GM03348 (cell line): ENCODE measurements around the gene ARFIP2.
A peak's percentile ranks its signal among the peaks of the same experiment; 100 is the strongest.
"Not testable (repeated sequence)": the region's sequence is repeated elsewhere in the genome, so short reads cannot be mapped to it uniquely, and the experiment has no call there.

ENCODE experiments used
- DNase-seq: peaks from one replicate; pipeline ENCODE4 v3.0.0; 2012; ENCODE audit warnings: low spot score

ARFIP2 gene, protein sequence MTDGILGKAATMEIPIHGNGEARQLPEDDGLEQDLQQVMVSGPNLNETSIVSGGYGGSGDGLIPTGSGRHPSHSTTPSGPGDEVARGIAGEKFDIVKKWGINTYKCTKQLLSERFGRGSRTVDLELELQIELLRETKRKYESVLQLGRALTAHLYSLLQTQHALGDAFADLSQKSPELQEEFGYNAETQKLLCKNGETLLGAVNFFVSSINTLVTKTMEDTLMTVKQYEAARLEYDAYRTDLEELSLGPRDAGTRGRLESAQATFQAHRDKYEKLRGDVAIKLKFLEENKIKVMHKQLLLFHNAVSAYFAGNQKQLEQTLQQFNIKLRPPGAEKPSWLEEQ

DNA sequence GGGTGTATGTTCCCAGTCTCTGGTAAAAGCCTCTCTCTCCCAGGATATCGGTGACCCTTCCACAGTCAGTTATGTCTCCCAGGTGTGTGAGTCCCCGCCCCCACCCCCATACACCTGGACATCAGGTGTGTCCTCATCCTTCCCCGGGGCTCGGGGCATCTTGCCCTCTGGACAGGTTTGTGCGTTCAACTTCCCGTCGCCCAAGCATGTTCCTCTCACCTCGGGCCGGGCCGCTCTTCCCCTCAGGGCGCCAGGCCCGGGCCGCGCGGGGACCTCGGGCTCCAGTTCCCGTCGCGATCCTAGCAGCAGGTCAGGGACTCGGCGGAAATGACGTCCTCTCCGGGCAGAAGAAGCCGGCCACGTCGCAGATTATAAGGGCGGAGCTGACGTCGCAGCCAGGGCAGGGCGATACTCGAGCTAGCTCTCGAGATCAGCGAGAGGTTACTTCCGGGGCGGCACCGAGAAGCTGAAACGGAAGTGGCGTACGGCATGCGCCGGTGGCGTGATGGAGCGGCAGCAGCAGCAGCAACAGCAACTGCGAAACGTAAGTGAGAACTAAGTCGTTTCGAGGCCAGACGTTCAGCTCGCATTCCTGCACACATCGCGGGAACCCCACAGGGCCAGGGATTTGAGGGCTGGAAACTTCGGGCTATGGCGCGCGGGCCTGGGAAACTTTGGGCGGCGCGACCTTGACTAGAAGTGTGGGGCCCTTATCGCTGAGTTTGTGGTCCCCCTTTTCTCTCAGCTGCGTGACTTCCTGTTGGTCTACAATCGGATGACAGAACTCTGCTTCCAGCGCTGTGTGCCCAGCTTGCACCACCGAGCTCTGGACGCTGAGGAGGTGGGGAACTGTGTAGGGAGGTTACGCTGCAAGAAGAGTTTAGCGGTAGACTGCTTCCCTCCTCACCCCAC, at the start of gene ARFIP2, which contains the start of gene TIMM10B:
TSS of gene ARFIP2 (minus strand) at position 320 of the 912 bp plus-strand sequence. CDS start 910 bp downstream, outside the sequence.
TSS of gene TIMM10B (plus strand) at position 490 of the 912 bp plus-strand sequence. CDS start at position 506, 16 bp downstream.
- peak; percentile 98 for DNase-seq

DNA sequence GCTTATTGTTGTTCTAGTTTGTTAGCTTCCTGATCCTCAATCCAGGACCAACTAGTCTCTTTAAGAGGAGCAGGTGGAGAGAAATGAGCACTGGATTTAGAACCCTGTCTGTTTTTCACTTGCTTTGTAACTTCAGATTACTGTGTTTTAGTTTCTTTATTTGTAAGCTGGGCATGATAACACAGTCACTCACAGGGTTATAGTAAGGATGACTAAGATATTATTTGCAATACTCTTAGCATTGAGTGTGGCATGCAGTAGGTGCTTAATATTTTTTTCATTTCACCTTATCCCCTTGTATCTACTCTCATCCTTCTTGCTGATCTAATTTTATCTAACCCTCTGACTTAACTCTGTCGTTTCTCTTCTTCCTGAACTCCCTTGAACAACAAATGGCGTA, 49.7 kb upstream of the ARFIP2 start:
- DNase-seq = no peak

DNA sequence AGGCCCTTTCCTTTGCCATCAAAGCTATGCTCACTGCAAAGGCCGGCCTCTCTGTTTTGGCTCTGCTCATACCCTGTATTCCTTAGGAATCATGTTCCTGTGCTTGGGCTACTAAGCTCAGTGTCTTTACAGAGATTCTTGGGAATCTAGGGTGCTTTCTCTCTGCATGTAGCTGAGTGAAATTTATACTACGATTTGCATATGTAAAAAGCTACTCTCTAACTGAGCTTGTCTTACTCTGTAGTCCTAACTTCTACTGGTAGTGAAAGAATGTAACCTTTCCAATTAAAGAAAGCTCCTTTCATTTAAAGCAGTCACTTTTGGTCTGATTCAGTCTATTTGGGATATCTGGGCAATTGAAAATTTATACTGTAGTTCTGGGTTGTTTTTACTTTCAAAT, 48.1 kb upstream of the ARFIP2 start:
- no peak for DNase-seq

DNA sequence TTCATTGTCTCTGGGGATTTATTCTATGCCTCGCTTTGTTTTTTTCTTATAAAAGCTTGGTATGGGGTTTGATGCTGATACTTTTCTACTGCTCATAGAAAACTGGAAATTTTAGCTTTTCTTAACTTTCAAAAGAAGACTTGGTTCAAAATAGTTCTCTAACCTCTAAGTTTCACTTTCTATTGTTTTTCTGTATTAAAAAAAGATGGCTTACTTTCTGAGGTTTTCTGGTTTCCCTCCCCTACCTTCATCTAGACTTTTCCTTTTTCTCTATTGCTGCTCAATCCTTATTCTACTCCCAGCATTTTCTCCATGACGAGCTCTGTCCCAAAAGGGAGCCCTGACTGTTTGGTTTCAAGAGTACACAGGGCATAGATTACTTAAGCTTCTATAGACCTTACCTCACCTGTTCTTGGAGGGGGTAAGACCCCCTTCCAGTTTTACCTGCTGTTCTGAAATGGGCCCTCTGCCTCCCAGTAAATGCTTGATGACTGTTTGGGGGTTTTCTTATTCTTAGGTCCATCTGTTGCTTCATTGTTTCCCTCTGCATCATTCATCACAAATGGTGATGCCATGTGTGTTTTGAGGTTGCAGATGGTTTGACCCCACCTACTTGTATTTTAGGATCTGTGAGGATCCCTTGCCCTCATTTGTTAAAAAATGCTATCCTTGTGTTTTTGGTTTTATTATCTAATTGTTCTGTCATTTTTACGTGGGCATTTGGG, 45.4 kb upstream of the ARFIP2 start:
- no peak for DNase-seq

DNA sequence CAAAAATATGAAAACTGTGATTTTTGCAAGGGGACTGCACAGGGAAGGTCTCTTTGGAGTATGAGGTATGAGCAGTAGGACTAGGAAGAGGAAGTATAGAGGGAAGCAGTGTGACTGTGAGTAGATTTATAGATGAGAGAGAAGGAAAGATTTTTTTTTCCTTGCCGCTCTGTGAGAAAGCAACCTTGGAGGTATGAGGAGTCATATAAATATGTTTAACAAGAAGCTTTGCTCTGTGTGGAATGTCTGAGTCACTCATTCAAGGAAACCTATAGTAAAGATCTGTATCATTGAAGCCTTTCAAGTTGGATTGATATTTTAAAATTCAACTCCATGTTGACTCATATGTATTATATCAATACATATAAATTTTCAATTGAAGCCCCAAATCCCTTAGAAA, 42.1 kb upstream of the ARFIP2 start:
- DNase-seq = no peak

DNA sequence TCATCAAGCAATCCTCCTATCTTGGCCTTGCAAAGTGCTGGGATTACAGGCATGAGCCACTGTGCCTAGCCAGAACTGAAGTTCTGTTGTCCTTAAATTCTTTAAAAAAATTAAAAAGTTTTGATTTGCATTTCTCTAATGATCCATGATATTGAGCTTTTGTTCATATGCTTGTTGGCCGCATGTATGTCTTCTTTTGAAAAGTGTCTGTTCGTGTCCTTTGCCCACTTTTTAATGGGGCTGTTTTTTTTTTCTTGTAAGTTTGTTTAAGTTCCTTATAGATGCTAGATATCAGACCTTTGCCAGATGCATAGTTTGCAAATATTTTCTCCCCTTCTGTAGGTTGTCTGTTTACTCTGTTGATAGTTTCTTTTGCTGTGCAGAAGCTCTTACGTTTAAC, 40.8 kb upstream of the ARFIP2 start:
- not testable (repeated sequence) for DNase-seq

DNA sequence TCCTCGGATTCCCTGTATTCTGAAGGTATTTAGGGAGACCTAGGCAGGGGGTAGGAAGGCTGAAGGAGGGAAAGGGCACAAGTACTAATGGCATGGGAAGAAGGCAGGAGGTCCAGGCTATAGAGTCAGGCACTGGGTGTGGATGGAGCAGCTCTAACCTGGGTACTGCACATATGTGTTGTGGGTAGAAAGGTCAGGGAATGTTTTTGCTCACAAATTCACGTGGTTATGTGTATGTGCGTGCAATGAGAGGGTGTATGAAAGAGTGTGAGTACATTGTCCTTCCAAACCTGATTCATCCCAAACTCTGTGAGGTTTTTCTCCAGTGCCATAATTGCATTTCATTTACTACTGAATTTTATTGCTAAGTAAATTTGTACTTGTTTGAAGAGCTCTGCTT, 39.1 kb upstream of the ARFIP2 start:
- no peak for DNase-seq

DNA sequence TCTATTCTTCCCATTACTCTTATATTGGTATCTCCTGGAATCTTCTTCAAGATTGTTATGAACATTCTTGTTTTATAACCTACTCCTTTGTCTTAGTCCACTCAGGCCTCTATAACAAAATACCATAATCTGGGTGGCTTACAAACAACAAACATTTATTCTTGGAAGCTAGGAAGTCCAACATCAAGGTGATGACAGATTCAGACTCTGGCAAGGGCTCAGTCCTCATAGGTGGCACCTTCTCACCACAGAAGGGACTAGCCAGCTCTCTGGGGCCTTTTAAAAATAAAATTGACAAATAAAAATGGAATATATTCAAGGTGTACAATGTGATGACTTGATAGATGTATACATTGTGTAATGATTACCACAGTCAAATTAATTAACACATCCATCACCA, 35.7 kb upstream of the ARFIP2 start:
- no peak for DNase-seq

DNA sequence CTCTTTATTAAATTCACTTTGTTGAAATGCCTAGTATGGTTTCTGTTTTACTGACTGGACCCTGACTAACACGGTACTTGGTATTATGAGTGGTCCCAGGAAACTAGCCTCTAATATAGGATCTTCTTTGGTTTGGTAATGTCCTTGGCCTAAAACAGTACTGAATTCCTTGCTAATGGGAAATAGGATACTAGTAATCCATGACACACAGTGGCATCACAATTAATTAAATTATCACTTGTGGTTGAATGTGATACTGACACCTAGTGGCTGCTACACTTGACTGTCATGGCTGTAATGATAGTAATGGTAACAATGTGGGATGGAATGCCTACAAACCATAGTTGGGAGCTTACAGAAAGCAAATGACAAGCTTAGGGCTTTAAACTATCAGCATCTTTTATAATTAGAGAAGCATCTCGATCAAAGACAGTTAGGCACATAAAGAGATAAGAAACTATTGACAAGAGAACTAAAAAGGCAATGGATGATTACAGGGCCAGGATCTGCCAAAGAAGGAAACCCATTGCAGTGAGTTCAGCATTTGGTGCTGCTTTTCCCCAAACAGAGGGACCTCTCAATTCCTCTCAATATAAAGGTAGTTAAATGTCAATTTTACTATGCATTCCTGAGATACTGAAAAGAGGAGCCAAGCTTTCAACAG, 24.6 kb upstream of the ARFIP2 start:
- peak; percentile 76 for DNase-seq

DNA sequence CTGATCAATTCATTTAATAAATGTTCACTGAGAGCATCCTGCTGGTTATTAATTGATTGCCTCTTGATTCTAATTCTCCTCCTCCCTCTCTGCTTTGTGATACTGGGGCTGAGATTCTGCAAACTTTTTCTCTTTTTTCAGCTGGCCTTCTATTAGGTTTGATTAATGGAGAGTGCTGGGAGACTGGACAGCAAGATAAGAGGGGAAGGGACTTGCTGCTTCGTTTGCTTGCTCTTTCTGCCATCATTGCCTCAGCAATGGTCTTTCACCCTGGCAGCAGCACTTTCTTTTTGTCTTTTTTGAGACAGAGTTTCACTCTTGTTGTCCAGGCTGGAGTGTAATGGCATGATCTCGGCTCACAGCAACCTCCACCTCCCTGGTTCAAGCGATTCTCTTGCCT, 23.0 kb upstream of the ARFIP2 start:
- DNase-seq = no peak

DNA sequence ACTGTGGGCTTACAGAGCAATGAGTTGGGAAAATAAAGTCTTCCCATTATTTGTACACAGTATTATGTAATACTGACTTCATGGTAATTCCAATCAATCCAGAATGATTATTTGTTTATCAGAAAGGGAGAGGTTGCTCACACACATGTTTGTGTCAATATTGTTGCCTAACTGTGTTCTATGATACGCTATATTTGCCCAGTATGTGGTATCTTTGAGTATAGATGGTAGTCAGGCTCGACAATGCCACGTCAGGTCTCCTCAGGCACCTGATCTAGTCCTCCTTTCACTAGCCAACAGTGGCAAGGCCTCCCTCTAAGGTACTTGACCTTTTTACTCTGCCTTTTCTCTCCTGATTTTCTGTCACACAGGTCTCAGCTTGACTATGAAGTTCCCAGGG, 21.3 kb upstream of the ARFIP2 start:
- no peak for DNase-seq

DNA sequence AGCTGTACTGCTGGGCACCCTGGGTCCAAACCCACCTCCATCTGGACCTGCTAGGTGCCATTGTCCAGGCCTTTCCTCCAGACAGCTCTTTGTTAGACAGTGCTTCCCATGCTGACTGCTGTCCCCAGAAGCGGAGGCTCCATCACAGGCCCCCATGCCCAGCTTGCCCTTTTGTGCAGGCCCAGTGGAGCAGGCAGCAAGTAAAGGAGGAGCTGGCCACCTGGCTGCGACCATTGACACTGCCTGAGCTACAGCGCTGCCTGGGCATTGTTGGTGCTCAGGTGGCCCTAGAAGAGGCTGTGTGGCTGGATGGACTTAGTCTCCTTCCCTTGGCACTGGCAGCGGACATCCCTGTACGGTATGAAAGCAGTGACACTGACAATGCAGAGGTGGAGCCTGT, 17.4 kb upstream of the ARFIP2 start:
- DNase-seq = no peak

DNA sequence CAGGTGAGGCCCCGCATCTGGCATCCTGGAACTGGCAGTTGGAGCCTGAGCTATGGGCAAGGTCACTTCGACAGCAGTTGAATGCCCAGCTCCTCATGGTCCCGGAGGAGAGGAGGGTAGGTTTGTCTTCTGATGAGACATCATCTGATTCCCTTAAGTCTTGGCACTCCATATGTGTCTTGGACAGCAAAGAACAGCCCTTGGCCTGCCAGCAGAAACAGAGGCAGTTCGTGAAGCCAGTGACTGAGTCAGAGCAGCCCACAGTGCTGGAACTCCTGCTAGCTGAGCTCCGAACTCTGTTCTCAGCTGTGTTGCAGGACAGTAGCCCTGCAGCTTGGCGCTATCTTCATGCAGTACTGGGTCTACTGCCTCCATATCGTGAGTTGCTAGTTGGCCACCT, 17.0 kb upstream of the ARFIP2 start:
- DNase-seq = peak; percentile 81

DNA sequence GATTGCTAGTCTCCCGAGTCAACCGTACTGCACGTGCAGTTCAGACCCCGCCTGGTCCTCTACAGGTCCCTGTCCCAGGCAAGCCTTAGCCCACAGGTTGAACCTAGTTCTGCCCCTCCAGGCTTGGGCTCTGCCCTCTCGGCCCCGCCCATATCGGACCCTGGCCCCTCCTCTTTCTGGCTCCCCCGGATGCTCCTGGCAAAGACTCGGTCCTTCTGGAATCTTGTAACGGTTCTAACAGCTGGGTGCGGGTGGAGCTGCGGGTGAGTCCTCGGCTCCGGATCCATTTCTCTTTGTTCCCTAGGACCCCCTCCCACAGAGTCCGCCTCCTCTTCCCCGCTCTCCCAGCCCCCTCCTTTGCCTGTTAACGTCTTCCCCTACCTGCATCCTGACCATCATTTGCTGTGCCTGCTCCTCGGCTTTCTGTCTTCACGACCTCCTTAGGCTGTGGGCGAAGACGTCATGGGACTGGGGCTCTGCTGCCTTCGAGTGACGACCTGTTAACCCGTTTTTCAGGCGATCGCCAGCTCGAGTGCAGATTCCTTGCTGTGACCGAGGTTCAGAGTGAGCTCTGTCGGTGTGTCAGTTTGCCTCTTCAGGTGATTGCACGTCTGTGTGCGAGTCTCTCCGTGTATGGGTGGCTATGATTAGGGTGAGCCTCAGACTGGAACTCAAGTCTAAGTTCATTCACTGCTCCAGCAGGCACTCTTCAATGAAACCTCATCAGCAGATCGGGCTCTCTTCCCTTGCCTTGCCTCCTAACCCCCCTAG, 16.1 kb upstream of the ARFIP2 start, which contains the start of gene DNHD1:
TSS of gene DNHD1 (plus strand) at position 212 of the 771 bp plus-strand sequence. CDS start 936 bp downstream, outside the sequence.
- DNase-seq = no peak

DNA sequence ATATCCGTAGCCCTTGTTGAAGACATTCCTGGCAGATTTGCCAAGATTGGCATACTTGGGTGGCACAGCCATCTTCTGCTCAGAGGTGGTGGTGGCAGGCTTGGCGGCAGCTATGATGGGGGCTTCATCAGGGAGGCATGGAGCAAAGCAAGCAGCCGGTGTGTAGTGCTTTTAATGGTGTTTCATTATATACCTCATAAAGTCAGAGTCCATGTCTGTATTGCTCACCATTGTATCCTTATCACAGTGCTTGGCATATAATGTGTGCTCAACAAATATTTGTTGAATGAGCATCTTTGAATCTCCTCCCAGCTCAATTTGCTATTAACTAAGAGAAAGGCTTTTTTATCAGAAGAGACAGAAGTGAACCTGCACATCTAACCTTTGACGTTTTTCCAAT, 8.2 kb upstream of the ARFIP2 start:
- no peak for DNase-seq

DNA sequence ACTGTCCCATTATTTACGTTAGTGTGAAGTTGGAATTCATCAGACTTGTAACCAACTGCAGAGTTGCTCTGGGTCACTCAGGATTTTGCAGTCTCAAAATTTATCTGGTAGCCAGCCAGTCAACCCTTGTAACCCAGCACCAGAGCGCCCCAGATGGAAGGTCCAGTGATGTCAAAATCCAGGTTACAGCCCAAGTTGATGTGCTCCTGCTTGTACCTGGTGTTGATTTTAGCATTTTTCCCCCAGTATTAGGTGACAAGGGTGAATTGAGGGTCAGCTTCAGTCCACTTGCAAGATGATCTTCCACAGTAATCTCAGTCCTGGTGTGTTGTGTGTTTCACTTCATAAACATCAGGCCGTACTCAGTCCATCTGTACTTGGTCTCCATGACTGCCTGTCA, 7.7 kb upstream of the ARFIP2 start:
- DNase-seq = no peak

DNA sequence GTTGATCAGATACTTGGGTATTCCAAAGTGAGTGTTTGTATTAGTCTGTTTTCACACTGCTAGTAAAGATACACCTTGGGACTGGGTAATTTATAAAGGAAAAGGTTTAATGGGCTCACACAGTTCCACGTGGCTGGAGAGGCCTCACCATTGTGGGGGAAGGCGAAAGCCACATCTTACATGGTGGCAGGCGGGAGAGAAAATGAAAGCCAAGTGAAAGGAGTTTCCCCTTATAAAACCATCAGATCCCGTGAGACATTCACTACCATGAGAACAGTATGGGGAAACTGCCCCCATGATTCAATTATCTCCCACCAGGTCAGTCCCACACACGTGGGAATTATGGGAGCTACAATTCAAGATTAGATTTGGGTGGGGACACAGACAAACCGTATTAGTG, 7.2 kb upstream of the ARFIP2 start:
- no peak for DNase-seq

DNA sequence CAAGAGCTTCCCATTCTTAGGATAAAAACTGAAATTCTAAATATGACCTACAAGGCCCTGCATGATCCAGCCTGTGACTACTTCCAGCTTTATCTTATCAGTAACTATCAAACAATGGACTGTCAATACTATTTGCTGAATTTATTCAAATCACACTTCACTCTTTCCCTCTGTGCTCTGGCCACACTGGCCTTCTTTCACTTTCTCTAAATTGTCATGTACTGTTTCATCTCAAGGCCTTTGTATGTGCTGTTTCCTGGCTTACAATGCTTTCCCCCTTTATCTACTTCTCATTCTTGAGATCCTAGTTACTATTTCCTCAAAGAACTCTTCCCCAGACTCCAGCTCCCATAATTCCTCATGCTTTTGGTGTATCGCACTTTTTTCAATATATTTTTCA, 5.8 kb upstream of the ARFIP2 start:
- DNase-seq = no peak

DNA sequence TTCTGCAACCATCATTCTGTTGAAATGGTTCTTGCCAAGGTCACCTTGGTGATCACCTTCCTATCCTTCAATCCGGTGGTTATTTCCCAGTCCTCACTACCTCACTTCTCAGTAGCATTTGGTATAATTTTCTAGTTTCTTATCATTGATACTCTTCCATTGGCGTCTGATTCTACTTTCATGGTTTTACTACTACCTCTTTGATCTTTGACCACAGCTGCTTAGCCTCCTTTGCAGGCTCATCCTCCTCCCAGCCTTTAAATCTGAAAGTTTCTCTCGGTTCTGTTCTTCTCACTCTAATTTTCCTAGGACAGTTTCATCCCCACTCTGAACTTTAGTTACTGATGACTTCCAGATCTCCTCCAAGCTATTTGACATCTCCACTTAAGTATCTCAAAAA, 5.1 kb upstream of the ARFIP2 start:
- no peak for DNase-seq

DNA sequence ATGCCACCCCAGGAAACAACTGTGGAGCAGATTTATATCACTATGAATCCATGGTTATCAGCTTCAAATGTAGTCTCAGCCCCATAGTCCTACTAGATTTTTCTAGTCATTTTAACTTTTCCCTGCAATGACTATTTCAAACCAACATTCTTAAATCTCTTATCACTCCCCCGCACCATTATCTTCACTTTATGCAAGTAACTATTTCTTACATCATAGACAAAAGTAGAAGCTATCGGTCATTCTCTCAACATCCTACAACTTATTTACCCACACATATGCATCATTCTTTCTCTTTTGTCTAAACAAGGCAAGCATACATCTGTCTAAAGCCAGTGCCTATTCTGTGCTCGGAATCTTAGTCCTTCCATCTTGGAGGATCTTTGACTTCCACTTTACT, 4.5 kb upstream of the ARFIP2 start:
- no peak for DNase-seq

DNA sequence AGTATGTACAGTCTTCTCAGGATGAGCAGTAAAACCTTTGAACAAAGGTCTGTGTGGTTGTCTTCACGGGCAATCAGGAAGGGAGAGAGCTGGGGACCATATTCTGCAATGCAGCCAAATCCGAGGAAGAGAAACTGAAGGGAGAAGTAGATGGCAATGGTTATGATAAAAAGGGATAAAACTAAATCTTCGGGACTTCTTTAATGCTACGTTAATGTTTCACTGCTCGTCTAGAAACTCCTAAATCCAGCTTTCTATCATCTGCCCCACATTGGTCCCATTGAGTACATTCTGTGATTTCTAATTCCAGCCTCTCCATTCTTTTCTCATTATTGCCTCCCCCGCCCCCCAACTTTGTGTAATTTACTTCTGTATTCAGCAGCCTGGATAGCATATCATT, 1.9 kb upstream of the ARFIP2 start:
- no peak for DNase-seq
